ENCODE data around the gene AHSP.
"Not testable (repeated sequence)": the region's sequence is repeated elsewhere in the genome, so short reads cannot be mapped to it uniquely, and the experiment has no call there.

Gene AHSP

DNA sequence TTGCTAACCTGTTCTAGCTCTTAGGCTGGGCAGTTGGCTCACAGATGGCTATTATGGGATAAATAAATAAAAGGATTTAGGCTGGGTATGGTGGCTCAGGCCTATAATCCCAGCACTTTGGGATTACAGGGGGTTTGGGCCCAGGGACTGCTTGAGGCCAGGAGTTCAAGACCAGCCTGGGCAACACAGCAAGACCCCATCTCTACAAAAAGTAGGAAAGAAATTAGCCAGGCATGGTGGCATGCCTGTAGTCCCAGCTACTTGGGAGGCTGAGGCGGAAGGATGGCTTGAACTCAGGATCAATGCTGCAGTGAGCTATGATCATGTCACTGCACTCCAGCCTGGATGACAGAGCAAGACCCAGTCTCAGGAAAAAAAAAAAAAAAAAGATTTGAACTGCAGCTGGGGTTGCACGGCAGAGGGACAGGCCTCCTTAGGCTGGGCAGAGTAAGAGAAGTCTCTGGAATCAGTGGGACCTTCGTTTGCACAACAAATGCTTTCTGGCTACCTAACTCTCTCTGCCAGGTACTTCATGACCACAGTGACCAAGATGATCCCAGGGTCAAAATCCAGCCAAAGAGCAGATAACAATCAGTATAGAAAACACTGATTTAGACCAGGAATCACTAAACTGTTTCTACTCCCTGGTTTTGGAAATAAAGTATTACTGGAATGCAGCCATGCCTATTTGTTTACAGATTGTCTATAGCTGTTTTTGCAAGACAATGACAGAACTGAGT is 26.3 kb upstream of the AHSP start:
- DNase-seq (ENCODE audit: low spot score) = no peak

- no peak for DNase-seq (ENCODE audit: low spot score)
Measured at GRCh38 chr16:31501966-31502348, 25.7 kb upstream of the AHSP start.

GRCh38 chr16:31502981-31503380 is 24.7 kb upstream of the AHSP start:
- DNase-seq (ENCODE audit: low spot score) = no peak

DNA sequence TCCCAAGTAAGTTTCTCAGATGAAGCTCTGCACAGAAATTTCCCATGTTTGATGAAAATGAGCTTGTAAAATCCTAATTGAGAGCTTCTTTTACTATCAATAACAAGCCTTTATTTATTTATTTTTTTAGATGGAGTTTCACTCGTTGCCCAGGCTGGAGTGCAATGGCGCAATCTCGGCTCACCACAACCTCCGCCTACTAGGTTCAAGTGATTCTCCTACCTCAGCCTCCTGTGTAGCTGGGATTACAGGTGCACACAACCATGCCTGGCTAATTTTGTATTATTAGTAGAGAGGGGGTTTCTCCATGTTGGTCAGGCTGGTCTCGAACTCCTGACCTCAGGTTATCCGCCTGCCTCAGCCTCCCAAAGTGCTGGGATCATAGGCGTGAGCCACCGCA is 24.1 kb upstream of the AHSP start:
- DNase-seq (ENCODE audit: low spot score) = not testable (repeated sequence)

- no peak for DNase-seq (ENCODE audit: low spot score)
Measured at GRCh38 chr16:31504159-31504558, 23.5 kb upstream of the AHSP start.

DNA sequence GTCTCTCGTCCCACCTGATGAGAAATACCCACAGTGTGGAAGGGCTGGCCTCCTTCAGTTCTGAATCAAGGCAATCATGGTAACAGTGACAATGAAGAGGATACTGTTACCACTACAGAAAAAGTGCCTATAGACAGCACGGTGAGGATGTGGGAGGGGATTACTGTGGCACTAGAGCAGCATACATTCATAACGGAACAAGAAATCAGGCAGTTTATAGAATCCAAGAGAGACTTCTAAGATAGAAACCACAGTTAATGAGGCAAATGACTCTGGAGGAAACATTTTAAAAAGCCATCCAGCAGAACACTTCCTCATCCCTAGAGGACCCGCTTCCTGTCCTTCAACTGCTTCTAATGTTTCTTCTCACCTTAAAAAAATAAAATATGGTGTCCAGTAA is 22.2 kb upstream of the AHSP start:
- no peak for DNase-seq (ENCODE audit: low spot score)

DNA sequence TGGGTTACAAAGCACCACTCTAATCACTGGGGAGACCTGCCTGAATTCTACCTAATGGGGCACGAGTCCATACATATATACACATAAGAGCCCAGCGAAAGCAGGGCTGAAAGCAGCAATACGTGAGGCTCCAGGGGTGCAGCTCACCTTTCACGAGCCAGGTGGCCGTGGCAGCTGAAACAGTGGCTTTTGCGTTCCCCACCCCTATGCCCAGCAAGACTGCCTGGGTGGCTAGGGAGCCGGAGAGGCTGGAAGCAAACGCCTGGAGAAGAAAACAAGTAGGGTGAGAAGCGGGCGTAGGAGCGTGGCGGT is 20.1 kb upstream of the AHSP start:
- no peak for DNase-seq (ENCODE audit: low spot score)

DNA sequence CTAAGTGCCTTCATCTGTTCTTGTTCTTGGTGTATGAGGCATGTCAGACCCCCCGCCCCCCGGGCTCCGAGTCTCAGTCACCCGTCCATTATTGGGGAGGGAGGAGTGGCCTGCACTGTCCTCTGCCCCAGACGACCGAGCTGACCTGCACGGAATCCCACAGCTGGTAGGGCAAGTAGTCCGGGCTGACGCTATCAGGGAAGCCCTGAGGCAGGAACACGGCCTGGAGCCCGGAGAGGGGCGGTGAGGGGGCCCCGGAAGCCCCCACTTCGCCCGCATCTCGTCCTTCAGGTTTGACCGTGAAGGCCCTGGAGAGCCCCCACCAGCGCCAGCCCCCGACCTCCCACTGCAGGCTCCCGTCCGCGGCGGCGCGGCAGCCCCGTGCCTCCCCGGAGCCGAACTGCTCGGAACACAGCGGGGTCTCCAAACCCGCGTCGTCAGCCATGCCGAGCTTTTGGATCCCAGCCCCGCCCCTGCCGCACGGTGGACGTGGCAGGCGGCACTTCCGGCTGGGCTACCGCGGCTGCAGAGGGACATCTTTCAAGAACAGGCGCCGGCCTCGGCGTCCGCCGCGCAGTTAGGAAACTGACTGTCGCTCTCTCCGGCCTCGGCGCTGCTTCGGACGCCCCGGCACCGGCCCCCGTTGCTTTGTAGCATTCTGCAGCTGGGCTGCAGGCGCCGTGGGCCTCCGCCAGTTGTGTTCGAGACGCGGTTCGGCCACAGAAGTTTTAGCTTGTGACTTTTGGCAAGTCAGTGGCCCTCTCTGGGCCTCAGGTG is 19.6 kb upstream of the AHSP start, which contains the start of gene RUSF1:
Gene RUSF1 (minus strand): TSS at position 463 of the 777 bp plus-strand sequence. CDS start 18 bp downstream, at position 445.
- DNase-seq (ENCODE audit: low spot score) = peak; percentile 89

- peak; percentile 38 for DNase-seq (ENCODE audit: low spot score)
Measured at GRCh38 chr16:31508706-31509195, 18.9 kb upstream of the AHSP start.

- DNase-seq (ENCODE audit: low spot score) = no peak
Measured at GRCh38 chr16:31513126-31513525, 14.6 kb upstream of the AHSP start.

- DNase-seq (ENCODE audit: low spot score) = no peak
Measured at GRCh38 chr16:31513884-31514283, 13.8 kb upstream of the AHSP start.

DNA sequence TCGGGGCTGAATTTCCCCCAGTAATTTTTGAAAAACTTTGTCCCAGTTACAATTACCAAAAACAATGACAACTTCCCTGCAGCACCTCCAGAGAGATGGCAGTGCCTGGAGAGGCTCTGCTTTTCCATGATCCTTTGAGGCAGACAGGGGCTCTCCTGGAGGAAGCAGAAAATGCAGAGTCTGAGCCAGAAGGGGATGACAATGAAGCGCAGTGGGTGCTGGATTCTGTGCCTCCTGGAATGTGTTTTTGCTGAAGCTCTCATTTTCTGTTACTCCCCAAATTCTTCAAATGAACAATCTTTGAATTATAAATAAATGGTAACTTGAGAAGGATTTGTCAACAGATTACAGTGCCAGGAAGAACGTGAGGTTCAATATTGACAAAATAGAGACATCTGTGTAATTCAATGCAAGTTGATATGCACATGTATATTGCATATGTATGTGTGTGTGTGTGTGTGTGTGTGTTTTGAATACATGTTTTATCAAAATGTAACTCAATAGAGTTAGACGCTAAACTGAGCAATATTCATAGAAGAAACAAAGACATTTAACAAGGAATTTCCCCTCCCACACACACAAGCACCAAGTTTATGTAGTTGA is 9.8 kb upstream of the AHSP start:
- no peak for DNase-seq (ENCODE audit: low spot score)

DNA sequence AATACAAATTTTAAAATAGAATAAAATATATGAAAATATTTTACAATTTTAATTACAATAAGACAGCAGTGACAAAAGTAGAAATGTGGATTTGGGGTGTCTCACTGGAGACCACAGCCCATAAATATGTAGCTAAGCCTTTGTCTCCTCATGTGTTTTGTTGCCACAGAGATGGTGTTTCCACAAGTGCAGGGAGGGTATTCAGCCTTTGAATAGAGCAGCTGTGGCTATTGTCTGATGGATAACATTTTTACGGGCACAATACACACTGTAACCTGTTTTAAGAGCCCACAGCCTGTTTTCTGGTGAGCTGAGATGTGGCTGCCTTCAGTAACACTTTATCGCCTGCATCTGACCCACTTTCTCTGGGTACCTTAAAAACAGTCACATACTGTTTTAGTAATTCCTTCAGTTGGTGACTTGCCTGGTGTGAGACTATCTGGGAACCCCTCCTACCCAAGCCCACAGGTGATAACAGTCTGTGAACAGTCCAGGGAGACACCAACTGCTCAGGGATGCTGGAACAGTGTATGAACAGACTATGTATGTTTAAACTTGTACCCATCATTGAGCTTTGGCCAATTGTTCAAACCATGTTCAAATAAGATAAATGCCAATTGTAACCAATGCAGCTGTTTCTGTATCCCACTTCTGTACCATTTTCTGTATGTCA is 7.8 kb upstream of the AHSP start:
- DNase-seq (ENCODE audit: low spot score) = no peak

GRCh38 chr16:31521368-31521767 is 6.3 kb upstream of the AHSP start:
- no peak for DNase-seq (ENCODE audit: low spot score)

GRCh38 chr16:31522071-31522470 is 5.6 kb upstream of the AHSP start:
- no peak for DNase-seq (ENCODE audit: low spot score)

- DNase-seq (ENCODE audit: low spot score) = not testable (repeated sequence)
Measured at GRCh38 chr16:31523768-31524167, 3.9 kb upstream of the AHSP start.

DNA sequence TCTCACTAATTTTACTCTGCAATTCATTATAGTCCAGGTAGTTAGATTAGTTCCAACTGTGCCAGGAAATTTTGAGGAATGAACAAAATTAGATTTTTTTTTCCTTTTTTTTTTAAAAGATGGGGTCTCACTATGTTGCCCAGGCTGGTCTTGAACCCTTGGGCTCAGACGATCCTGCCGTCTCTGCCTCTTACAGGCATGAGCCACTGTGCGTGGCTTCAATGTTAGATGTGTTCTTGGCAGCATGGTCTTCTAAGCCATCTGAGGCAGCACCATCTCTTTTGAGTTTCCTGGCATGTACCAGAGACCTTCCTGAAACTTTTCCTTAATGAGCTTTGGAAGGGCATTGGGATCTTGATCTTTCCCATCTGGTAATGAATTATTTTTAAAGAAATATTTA is 2.6 kb upstream of the AHSP start:
- DNase-seq (ENCODE audit: low spot score) = no peak

DNA sequence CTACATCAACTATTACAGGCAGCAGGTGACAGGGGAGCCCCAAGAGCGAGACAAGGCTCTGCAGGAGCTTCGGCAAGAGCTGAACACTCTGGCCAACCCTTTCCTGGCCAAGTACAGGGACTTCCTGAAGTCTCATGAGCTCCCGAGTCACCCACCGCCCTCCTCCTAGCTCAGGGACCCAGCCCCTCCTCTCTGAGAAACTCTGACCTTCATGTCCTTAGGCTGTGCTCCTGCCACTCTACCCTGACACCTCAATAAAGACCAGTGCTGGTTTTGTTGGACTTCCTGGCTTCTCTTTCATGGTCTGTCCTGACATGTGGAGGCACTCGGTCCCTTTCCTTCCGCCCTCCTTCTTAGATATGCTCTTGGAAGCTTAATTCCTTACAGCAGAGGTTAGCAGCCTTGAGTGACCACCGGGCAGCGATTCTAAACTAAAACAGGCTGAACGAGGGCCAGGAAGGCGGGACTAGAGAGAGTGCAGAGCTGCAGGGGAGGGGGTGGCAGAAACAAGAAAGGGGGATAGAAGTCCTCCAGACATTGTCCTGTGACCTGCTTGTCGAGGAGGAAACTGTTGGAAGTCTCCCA is 915 bp downstream of the AHSP start:
- DNase-seq (ENCODE audit: low spot score) = no peak

DNA sequence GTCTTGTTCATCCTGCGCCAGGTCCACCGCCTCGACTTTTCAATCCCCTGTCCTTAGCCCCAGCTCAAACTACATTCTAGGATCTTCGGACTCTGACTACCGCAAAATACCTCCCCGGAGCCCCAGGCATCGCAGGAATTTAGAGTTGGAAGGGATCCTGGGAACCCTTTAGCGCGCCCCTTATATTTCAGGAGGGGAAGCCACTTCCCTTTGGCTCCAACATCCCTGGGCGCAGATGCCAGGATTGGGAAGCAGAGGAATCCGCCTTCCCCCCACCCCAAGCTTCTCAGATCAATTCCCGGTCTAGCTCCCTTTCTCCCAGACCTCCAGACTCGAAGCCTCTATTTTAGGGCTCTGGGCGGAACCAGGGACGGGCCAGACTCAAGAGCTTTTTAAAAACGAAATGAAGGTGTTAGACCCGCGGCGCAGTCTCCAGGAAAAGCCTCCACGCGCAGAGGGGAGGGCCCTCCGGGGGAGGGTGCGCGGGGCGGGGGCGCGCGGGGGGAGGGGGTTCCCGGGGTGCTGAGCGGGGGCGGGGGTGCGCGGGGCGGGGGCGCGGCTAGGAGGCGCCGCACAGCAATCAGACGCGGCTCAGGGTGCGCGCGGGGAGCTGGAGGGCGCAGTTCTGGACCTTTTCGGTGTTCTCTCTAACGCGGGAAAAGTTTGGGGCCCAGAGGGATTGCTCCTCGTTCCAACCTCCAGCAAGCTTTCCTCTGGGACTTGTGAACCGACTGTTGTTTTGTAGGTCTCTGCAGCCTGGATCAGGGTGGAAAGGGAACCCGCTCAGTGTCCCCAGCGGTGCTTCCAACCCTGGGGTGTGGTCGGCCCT is 1.6 kb downstream of the AHSP start:
- DNase-seq (ENCODE audit: low spot score) = no peak

GRCh38 chr16:31529937-31530312 is 2.2 kb downstream of the AHSP start:
- no peak for DNase-seq (ENCODE audit: low spot score)

GRCh38 chr16:31530405-31530804 is 2.7 kb downstream of the AHSP start:
- no peak for DNase-seq (ENCODE audit: low spot score)
